GM19240 (cell line): ENCODE data around the gene RPL7A.
"Not testable (repeated sequence)": the region's sequence is repeated elsewhere in the genome, so short reads cannot be mapped to it uniquely, and the experiment has no call there.

ENCODE experiments used
- DNase-seq: peaks from one replicate; pipeline ENCODE4 v3.0.0; 2011; ENCODE audit warnings: low spot score; ENCODE audit not compliant: insufficient read length

RPL7A gene

DNA sequence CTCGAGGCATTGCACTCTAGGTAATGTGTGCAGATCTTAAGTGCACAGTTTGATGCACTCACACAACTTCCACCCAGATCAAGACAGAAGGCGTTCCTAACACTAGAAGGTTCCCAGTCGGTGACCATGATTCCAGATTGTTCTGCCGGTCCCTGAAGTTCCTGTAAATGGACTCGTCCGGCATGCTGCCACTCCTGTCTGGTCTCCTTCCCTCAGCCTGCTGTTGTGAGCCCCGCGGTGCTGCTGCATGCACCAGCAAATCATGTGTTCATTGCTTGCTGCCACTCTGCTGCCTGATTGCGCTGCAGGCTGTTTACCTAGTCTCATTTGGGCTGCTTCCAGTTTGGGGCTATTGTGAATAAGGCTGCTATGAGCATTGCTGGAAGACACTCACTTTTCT lies 39.7 kb downstream of the RPL7A start:
- no peak for DNase-seq

DNA sequence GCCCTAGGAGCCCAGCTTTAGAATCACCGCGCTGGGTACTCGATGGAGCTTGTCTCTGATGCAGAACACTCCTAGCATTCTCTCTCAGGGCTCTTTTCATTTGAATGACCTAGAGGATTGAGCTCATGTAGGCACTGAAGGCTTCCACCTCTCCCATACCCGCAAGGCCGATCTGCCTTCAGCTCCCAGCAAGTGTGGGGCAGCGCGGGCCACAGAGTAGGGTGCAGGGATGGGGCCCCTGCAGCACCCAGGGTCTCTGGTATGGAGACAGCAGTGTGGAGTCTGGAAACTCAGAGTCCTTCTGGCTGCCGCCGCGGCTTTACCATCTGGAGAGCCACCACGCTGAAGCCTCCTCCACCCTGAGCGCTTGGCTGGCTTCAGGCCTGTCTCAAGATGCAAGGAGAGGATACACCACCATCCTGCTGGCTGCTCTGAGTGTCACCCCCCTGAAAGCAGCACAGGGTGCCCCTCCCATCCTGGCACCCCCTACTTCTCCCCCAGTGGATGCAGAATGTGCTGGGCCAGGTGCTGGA lies 41.1 kb downstream of the RPL7A start:
- DNase-seq = no peak

DNA sequence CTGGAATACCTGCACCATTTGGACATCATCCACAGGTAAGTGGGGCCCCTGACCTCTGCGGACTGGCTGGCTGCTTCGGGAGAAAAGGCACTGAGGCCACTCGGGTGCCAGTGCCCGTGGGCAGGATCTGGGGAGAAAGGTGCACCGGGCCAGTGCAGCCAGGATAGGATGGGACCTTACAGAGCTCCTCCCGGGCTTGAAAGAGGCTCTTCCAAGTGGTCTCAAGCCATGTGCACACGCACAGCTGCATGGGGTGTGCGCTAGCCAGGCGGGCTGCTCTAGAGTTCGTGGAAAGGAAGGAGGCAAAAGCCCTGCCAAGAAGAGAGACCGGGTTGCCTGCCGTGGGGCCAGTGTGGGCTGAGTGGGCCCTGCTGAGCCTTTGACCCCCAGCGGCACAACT lies 41.5 kb downstream of the RPL7A start:
- no peak for DNase-seq

DNA sequence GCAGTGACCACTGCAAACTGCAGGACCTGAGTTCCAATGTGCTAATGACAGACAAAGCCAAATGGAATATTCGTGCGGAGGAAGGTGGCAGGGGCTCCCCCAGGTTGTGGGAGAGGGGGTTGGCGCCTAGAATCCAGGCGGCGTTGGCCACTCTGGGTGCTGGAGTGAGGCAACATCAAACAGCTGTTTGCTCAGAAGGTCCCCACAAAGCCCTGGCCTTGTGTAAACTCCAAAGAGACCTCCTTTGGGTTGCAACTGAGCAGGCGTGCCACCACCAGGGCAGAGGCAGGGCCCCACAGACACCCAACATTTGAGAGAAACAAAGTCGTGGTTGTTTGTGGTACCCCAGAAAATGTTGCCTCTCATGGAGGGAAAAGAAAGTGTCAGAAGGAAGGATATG lies 42.7 kb downstream of the RPL7A start:
- DNase-seq = no peak

DNA sequence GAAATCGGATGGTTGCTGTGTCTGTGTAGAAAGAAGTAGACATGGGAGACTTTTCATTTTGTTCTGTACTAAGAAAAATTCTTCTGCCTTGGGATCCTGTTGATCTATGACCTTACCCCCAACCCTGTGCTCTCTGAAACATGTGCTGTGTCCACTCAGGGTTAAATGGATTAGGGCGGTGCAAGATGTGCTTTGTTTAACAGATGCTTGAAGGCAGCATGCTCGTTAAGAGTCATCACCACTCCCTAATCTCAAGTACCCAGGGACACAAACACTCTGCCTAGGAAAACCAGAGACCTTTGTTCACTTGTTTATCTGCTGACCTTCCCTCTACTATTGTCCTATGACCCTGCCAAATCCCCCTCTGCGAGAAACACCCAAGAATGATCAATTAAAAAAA lies 43.4 kb downstream of the RPL7A start:
- DNase-seq = not testable (repeated sequence)

DNA sequence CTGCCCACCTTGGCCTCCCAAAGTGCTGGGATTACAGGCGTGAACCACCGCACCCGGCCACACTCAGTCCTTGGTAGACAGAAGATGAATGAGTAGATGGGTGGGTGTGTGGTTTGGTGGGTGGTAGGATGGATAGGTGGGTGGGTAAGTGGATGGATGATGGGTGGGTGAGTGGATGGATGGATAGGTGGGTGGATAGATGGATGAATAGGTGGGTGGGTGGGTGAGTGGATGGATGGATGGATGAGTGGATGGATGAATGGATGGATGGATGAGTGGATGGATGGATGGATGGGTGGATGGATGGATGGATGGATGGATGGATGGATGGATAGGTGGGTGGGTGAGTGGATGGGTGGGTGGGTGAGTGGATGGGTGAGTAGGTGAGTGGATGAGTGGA lies 44.3 kb downstream of the RPL7A start:
- not testable (repeated sequence) for DNase-seq

DNA sequence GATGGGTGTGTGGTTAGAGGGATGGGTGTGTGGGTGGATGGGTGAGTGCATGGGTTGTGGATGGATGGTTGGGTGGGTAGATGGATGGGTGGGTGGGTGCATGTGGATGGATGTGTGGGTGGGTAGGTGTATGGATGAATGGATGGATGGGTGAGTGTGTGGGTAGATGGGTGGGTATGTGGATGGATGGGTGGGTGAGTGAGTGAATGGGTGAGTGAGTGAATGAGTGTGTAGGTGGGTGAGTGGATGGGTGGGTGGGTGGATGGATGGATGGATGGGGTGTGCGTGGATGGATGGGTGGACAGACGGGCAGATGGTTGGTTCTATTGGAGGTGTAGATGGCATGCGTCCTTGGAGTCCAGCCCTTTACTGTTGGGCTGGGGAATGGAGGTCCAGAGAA lies 45.4 kb downstream of the RPL7A start:
- DNase-seq = no peak

DNA sequence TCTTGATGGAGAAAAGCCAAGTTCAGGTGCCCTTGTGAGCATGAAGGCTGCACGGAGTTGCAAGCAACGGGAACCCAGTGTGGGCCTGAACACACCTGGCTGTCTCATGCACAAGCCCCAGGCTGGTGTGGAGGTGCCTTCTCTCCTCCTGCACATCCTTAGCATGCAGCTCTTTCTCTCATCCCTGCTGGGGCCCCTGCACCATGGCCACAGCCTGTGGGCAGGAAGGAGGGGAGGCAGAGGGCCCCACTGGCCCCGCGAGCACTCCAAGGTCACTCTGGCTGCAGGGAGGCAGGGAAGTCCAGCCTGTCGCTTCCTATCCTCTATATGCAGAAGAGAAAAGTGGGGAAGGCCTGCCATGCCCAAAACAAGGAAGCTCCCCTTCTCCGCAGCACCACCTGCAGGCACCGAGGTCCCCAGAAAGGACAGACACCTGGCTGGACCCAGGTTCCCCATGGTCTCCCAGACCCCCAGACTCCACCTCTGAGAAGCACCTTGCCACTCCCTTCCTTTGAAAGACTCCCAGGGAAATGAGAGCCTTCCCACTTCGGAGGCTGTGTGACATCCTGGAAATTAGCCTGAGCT lies 46.8 kb downstream of the RPL7A start:
- DNase-seq = no peak

DNA sequence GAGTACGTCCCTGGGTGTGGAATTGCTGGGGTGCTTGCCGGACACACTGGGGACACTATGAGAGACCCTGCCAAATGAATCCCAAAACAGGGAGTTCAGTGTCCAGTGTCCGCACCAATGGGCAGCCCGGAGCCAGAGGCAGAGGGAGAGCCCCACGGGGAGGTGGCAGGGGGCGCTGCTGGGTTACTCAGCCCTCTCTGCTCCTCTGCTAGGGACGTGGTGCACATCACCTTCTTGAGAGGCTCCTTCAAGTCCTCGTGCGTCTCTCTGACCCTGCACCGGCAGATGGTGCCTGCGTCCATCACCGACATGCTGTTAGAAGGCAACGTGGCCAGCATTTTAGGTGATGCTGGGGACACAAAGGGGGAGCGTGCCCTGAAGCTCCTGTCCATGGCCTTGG lies 48.9 kb downstream of the RPL7A start:
- no peak for DNase-seq

DNA sequence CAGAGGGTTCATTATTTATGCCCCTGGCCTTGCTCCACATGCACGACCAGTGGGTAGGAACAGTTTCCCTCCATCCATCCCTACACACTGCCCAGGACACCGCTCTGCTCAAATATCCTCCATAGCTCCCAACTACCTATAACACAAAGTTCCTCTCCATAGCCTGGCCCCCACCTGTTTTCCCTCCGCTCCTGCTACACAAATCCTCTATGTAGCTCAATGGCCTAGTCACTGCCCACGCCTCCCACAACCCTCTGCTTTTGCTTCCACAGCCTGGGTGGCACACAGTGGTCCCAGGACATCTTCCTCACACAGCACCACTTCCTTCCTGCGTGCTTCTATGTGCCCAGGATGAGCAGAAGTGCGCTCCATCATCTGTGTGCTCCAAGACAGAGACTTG lies 49.4 kb downstream of the RPL7A start:
- no peak for DNase-seq

DNA sequence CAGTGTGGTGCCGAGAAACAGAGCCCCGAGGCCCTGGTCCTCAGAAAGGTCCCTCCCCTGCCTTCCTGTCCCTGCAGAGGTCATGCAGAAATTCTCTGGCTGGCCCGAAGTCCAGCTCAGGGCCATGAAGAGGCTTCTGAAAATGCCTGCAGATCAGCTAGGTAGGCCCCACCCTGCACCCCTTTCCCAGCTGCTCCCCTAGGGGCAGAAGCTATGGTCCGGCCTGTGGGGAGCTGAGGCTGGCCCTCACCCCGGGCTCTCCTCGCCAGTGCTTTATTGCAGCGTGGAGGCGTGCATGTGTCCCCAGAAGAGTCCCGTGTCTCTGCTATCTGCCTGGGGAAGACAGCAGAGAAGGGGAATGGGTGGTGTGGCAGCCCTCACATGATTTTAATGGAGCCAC lies 49.9 kb downstream of the RPL7A start:
- no peak for DNase-seq

DNA sequence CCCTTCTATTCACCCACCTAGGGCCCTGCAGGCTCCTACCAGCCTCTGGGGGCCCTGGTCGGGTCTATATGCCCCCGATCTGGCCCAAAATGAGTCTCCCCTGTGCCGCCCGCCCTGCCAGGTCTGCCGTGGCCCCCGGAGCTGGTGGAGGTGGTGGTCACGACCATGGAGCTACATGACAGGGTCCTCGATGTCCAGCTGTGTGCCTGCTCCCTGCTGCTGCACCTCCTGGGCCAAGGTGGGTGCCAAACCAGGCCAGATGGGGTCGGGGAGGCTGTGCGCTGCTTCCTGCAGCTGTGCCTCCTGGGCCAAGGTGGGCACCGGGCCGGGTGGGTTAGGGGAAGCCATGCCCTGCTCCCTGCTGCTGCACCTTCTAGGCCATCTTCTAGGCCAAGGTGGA lies 52.3 kb downstream of the RPL7A start:
- DNase-seq = no peak
